Neural progenitor cell (in vitro differentiated cells): ENCODE results near the gene CHST6. TPM values are rescaled to one million over a fixed set of nuclear protein-coding genes. Genes with fewer than 3 reads are reported as not detected.

ENCODE experiments used
- DNase-seq: peaks from one replicate; pipeline ENCODE4 v3.0.0-alpha.2; 2016; ENCODE audit warnings: low spot score
- H2AFZ ChIP-seq: fragments of 200-600 bp; sonication (generic); replicated peaks from 2 replicates; pipeline ENCODE4 v1.6.1; 2016; ENCODE audit warnings: antibody characterized with exemption
- H3F3A ChIP-seq: fragments of 200-600 bp; sonication (generic); 2 replicates; pipeline ENCODE4 v1.6.1; 2016; ENCODE audit warnings: antibody characterized with exemption, low read depth
- H3K27ac ChIP-seq: fragments of 200-600 bp; sonication (generic); 2 replicates; pipeline ENCODE4 v1.5.1; 2016; ENCODE audit warnings: mild to moderate bottlenecking
- H3K27me3 ChIP-seq: fragments of 200-600 bp; sonication (generic); 2 replicates; pipeline ENCODE4 v1.6.1; 2016; ENCODE audit warnings: mild to moderate bottlenecking, moderate library complexity
- H3K36me3 ChIP-seq: fragments of 200-600 bp; sonication (generic); 2 replicates; pipeline ENCODE4 v1.5.1; 2016
- H3K4me1 ChIP-seq: fragments of 200-600 bp; sonication (generic); 2 replicates; pipeline ENCODE4 v1.6.1; 2016; ENCODE audit warnings: mixed run types
- H3K4me2 ChIP-seq: fragments of 200-600 bp; sonication (generic); 2 replicates; pipeline ENCODE4 v1.6.1; 2016
- H3K4me3 ChIP-seq: fragments of 200-600 bp; sonication (generic); 2 replicates; pipeline ENCODE4 v1.5.1; 2016
- H3K79me2 ChIP-seq: fragments of 200-600 bp; sonication (generic); 2 replicates; pipeline ENCODE4 v1.6.1; 2016; ENCODE audit warnings: low read depth
- H3K9ac ChIP-seq: fragments of 200-600 bp; sonication (generic); 2 replicates; pipeline ENCODE4 v1.6.1; 2016
- H3K9me3 ChIP-seq: fragments of 200-600 bp; sonication (generic); 2 replicates; pipeline ENCODE4 v1.5.1; 2016; ENCODE audit warnings: low read depth
- H4K20me1 ChIP-seq: fragments of 200-600 bp; sonication (generic); 2 replicates; pipeline ENCODE4 v1.6.1; 2016; ENCODE audit warnings: low read depth
- H3K27ac Mint-ChIP-seq: 3 replicates; pipeline ENCODE4 v1.8.0; 2021; ENCODE audit warnings: mixed read lengths
- H3K27me3 Mint-ChIP-seq: 2 replicates; pipeline ENCODE4 v1.8.0; 2022; ENCODE audit warnings: low read depth, mild to moderate bottlenecking, inconsistent platforms, moderate library complexity, mixed read lengths; ENCODE audit not compliant: insufficient read depth
- H3K36me3 Mint-ChIP-seq: 3 replicates; pipeline ENCODE4 v1.8.0; 2021; ENCODE audit warnings: mixed read lengths
- H3K4me1 Mint-ChIP-seq: 3 replicates; pipeline ENCODE4 v1.8.0; 2021; ENCODE audit warnings: mixed read lengths
- H3K4me3 Mint-ChIP-seq: 3 replicates; pipeline ENCODE4 v1.8.0; 2021; ENCODE audit warnings: mild to moderate bottlenecking, moderate library complexity, mixed read lengths
- H3K9me3 Mint-ChIP-seq: 3 replicates; pipeline ENCODE4 v1.8.0; 2020; ENCODE audit warnings: mixed read lengths
- EZH2 ChIP-seq: fragments of 200-600 bp; sonication (generic); IDR thresholded peaks from 2 replicates; pipeline ENCODE4 v1.6.1; 2017; ENCODE audit warnings: antibody characterized with exemption, mild to moderate bottlenecking, moderate library complexity
- EZH2phosphoT487 ChIP-seq: fragments of 200-600 bp; sonication (generic); IDR thresholded peaks from 2 replicates; pipeline ENCODE4 v1.6.1; 2017; ENCODE audit warnings: antibody characterized with exemption
- total RNA-seq: library from RNA; depleted of rRNA; stranded (reverse); fragments of >200 nt; gene quantifications from 2 replicates; pipeline ENCODE4 v1.2.3, GENCODE V29; 2015; ENCODE audit warnings: low replicate concordance
- TF ChIP-seq, protein P1 (sequence below): fragments of 200-600 bp; sonication (generic); IDR thresholded peaks from 2 replicates; pipeline ENCODE4 v1.5.1; 2017; ENCODE audit warnings: antibody characterized with exemption, mild to moderate bottlenecking

The CHST6 gene
- total RNA-seq, 1 donor from 2014 or later: 6.2 TPM

DNA sequence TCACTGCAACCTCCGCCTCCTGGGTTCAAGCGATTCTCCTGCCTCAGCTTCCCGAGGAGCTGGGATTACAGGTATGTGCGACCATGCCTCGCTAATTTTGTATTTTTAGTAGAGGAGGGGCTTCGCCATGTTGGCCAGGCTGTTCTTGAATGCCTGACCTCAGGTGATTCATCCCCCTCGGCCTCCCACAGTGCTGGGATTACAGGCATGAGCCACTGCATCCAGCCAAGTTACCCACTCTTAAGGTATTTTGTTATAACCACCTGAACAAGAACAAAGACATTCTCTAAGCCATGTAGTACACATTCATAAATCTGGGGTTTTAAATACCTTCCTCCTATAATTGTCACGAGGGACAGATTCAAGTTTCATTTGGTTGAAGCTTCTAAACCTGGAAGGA, 18.4 kb downstream of the CHST6 start:
- Histone ChIP-seq H4K20me1 (no peaks in the 10 kb centered on the region), H3K9me3 (no peaks in the 10 kb centered on the region), H3K36me3 (no peaks in the 10 kb centered on the region), H3F3A (peaks cover 4% of the 10 kb centered on the region), H3K9ac (no peak overlapping the region), H3K79me2 (no peaks in the 10 kb centered on the region), H3K4me2 (no peak overlapping the region), H3K27me3 (no peaks in the 10 kb centered on the region), H3K4me3 (no peak overlapping the region), H3K4me1 (no peaks in the 10 kb centered on the region), H2AFZ (no peak overlapping the region), H3K27ac (no peak overlapping the region)
- Mint-ChIP-seq H3K27ac (peak overlapping the region; percentile 29), H3K9me3 (no peaks in the 10 kb centered on the region), H3K36me3 (no peaks in the 10 kb centered on the region), H3K4me3 (no peak overlapping the region), H3K27me3 (peaks cover 2% of the 10 kb centered on the region), H3K4me1 (peaks cover 3% of the 10 kb centered on the region)
- TF ChIP-seq EZH2phosphoT487 (no peak), EZH2 (no peak)
- TF ChIP-seq, protein P1, sequence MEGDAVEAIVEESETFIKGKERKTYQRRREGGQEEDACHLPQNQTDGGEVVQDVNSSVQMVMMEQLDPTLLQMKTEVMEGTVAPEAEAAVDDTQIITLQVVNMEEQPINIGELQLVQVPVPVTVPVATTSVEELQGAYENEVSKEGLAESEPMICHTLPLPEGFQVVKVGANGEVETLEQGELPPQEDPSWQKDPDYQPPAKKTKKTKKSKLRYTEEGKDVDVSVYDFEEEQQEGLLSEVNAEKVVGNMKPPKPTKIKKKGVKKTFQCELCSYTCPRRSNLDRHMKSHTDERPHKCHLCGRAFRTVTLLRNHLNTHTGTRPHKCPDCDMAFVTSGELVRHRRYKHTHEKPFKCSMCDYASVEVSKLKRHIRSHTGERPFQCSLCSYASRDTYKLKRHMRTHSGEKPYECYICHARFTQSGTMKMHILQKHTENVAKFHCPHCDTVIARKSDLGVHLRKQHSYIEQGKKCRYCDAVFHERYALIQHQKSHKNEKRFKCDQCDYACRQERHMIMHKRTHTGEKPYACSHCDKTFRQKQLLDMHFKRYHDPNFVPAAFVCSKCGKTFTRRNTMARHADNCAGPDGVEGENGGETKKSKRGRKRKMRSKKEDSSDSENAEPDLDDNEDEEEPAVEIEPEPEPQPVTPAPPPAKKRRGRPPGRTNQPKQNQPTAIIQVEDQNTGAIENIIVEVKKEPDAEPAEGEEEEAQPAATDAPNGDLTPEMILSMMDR: no peak
- no peak for DNase-seq

DNA sequence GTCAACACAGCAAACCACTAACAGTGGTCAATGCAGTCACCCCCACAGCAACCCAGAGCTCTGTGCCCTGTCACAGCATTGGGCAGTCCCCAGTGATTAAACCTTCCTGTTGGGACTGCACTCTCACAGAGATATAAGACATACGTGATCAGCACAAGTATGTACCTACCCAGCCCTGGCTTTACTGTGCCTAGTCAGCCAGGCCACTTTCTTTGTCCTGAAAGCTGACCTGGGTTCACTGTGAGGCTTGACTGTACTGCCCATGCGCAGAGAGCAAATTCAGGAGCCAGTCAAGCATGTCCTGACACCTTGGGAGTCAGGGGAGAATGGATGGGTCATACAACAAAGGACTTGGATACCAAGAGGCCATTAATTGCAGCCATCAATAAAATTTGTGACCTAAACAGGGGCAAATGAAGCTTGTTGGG, 19.8 kb downstream of the CHST6 start:
- H3K4me1 Mint-ChIP-seq: peaks cover 5% of the 10 kb centered on the region
- no peaks in the 10 kb centered on the region for H4K20me1 ChIP-seq
- no peak overlapping the region for H3K4me3 Mint-ChIP-seq
- H2AFZ ChIP-seq: no peak overlapping the region
- no peak overlapping the region for H3K4me3 ChIP-seq
- H3K27ac ChIP-seq: no peak overlapping the region
- no peaks in the 10 kb centered on the region for H3K4me1 ChIP-seq
- H3K36me3 Mint-ChIP-seq: no peaks in the 10 kb centered on the region
- peaks cover 13% of the 10 kb centered on the region for H3F3A ChIP-seq
- H3K9me3 ChIP-seq: no peaks in the 10 kb centered on the region
- H3K4me2 ChIP-seq: no peak overlapping the region
- H3K79me2 ChIP-seq: no peaks in the 10 kb centered on the region
- H3K27me3 Mint-ChIP-seq: peaks cover 2% of the 10 kb centered on the region
- H3K9me3 Mint-ChIP-seq: no peaks in the 10 kb centered on the region
- TF ChIP-seq EZH2phosphoT487: no peak
- TF ChIP-seq, protein P1: no peak
- no peak for TF ChIP-seq EZH2
- no peak overlapping the region for H3K27ac Mint-ChIP-seq
- no peak overlapping the region for H3K9ac ChIP-seq
- DNase-seq: no peak
- no peaks in the 10 kb centered on the region for H3K27me3 ChIP-seq
- no peaks in the 10 kb centered on the region for H3K36me3 ChIP-seq

DNA sequence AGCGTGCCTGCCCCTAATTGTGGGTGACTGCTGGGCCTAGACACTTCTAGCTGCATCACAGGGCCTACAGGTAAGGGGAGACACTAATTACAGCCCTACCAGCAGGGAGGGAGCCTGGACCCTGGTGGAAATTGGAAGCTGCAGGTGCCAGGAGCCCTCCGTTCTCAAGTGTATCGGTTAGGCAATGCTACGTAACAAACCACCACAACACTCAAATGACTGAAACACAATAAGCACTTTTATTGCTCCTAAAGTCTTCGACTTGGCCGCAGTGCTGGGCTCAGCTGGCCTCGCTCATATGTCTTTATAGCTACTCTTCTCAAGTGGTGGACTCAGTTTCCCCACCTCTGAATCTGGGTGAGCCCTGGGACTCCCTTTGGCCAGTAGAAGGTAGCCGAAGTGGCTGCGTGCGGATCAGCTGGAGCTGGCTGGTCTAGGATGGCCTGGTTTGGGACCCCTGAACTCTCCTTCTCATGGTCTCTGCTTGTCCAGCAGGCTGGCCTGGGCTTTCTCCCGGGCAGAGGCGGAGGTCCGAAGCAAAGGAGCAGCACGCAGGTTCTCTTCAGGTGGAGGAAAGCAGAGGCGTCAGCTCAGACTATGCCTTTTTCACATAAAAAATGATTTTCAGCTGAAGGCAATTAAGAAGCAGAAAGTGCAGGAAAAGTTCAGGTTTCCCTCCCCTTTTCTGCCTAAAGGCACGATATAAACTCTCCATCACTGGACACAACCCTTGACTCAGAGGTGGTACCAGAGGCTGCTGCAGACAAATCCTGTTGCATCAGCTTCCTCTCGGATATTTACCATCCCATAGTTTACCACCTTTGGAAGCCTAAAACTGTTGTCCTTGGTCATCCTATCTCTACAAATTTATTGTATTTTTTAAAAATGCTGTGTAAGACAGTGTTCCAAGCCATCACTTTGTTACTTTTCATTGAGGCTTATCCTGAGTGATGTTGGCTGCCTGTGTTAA, 22.0 kb downstream of the CHST6 start:
- Histone ChIP-seq H4K20me1 (no peaks in the 10 kb centered on the region), H3K4me3 (no peak overlapping the region), H3K27me3 (no peaks in the 10 kb centered on the region), H2AFZ (no peak overlapping the region), H3K4me1 (no peaks in the 10 kb centered on the region), H3K9ac (no peak overlapping the region), H3K9me3 (no peaks in the 10 kb centered on the region), H3K27ac (no peak overlapping the region), H3K36me3 (no peaks in the 10 kb centered on the region), H3K79me2 (no peaks in the 10 kb centered on the region), H3F3A (peaks cover 13% of the 10 kb centered on the region), H3K4me2 (no peak overlapping the region)
- H3K9me3 Mint-ChIP-seq: no peaks in the 10 kb centered on the region
- no peak for DNase-seq
- H3K4me1 Mint-ChIP-seq: peaks cover 9% of the 10 kb centered on the region
- H3K36me3 Mint-ChIP-seq: no peaks in the 10 kb centered on the region
- TF ChIP-seq, protein P1: no peak
- TF ChIP-seq EZH2phosphoT487 (no peak), EZH2 (no peak)
- no peak overlapping the region for H3K4me3 Mint-ChIP-seq
- peaks cover 2% of the 10 kb centered on the region for H3K27me3 Mint-ChIP-seq
- H3K27ac Mint-ChIP-seq: no peak overlapping the region
